HepG2 (cell line): ENCODE measurements around the gene ARL6. TPM values are rescaled to one million over a fixed set of nuclear protein-coding genes. Genes with fewer than 3 reads are reported as not detected.

ENCODE experiments used
- ATAC-seq: fragments of 200-7000 bp; cut with Tn5 transposase; 3 replicates; pipeline ENCODE4 v1.9.1; 2020; ENCODE audit warnings: mild to moderate bottlenecking, moderate library complexity
- BruUV-seq: library from RNA; stranded (reverse); fragments of 400-500 nt; replicated peaks from 2 replicates; lab custom pipeline; 2021; lab: Mats Ljungman, UMichigan
- CTCF ChIA-PET: fragments of 300-600 bp; formaldehyde crosslinking; extraction: SDS; loops from one replicate; lab custom pipeline; 2021; ENCODE audit warnings: low total read pairs, inconsistent platforms, low intra/inter-chr PET ratio; lab: Yijun Ruan, JAX
- POLR2A ChIA-PET: fragments of 350-600 bp; sonication (Branson Sonifier 250); formaldehyde crosslinking; loops from one replicate; lab custom pipeline; 2020; ENCODE audit warnings: antibody characterized with exemption, inconsistent platforms; lab: Yijun Ruan, JAX
- DNase-seq: peaks from one replicate; pipeline ENCODE4 v3.0.0-alpha.2; 2015; ENCODE audit warnings: low spot score
- FAIRE-seq: peaks from 3 replicates; lab custom pipeline; 2011; peaks lifted over from hg19 to GRCh38; lab: Jason Lieb, UNC
- H2AFZ ChIP-seq: one replicate; pipeline ENCODE4 v1.6.1; 2011; ENCODE audit warnings: low read length, inconsistent platforms
- H3K27ac ChIP-seq: fragments of 300-600 bp; 3 replicates; pipeline ENCODE4 v1.8.0; 2011; ENCODE audit warnings: mixed run types, mild to moderate bottlenecking, mixed read lengths, low read length, inconsistent platforms; ENCODE audit not compliant: insufficient read depth; ENCODE audit errors: extremely low read length
- H3K27me3 ChIP-seq, 2 experiments: fragments of 200-600 bp in 1 of 2; 2 replicates in 1 of 2; 3 replicates in 1 of 2; pipeline versions ENCODE4 v1.6.0 to v1.8.0; 2011; ENCODE audit warnings: low read length in 2 of 2, mild to moderate bottlenecking in 2 of 2, moderate library complexity in 2 of 2, inconsistent platforms in 1 of 2; ENCODE audit not compliant: insufficient read depth in 2 of 2, control insufficient read depth in 1 of 2
- H3K36me3 ChIP-seq, 2 experiments: fragments of 200-600 bp in 1 of 2; replicated peaks in 1 of 2; 2 replicates in 1 of 2; 3 replicates in 1 of 2; pipeline versions ENCODE4 v1.5.1 to v1.8.0; 2011; ENCODE audit warnings: low read length in 2 of 2, inconsistent platforms in 1 of 2; ENCODE audit not compliant: insufficient read depth in 2 of 2, control insufficient read depth in 1 of 2
- H3K4me1 ChIP-seq: 2 replicates; pipeline ENCODE4 v1.5.1; 2012; ENCODE audit warnings: low read length, inconsistent platforms; ENCODE audit not compliant: insufficient read depth
- H3K4me2 ChIP-seq: 2 replicates; pipeline ENCODE4 v1.6.0; 2011; ENCODE audit warnings: low read depth, low read length, inconsistent platforms
- H3K4me3 ChIP-seq, 3 experiments: fragments of 200-600 bp in 1 of 3; sonication (generic), shearing (Covaris generic) in 1 of 3; replicated peaks in 1 of 3; 2 replicates each; pipeline ENCODE4 v1.5.1; 2011 to 2016; ENCODE audit warnings: low read length in 3 of 3, inconsistent platforms in 2 of 3, low read depth in 2 of 3, mild to moderate bottlenecking in 2 of 3, control low read depth in 1 of 3, mixed read lengths in 1 of 3; ENCODE audit not compliant: insufficient read depth in 1 of 3
- H3K79me2 ChIP-seq: one replicate; pipeline ENCODE4 v1.6.1; 2011; ENCODE audit warnings: low read length, inconsistent platforms; ENCODE audit not compliant: insufficient read depth
- H3K9ac ChIP-seq: 2 replicates; pipeline ENCODE4 v1.6.0; 2011; ENCODE audit warnings: mild to moderate bottlenecking, low read depth, low read length, inconsistent platforms; ENCODE audit not compliant: insufficient read depth
- H3K9me3 ChIP-seq: 2 replicates; pipeline ENCODE4 v1.5.1; 2012; ENCODE audit warnings: mild to moderate bottlenecking, low read length
- H4K20me1 ChIP-seq: 2 replicates; pipeline ENCODE4 v1.6.0; 2011; ENCODE audit warnings: inconsistent platforms, mild to moderate bottlenecking, low read length, moderate library complexity; ENCODE audit not compliant: insufficient read depth
- CENPX ChIP-seq: sonication (generic); formaldehyde crosslinking; IDR thresholded peaks from 2 replicates; pipeline ENCODE4 v1.9.0; 2021; ENCODE audit warnings: mild to moderate bottlenecking, missing genetic modification reagents, moderate library complexity
- ELF4 ChIP-seq: sonication (generic); formaldehyde crosslinking; IDR thresholded peaks from 2 replicates; pipeline ENCODE4 v1.5.0; 2020; ENCODE audit warnings: missing genetic modification reagents, mild to moderate bottlenecking, moderate library complexity, borderline replicate concordance
- FIP1L1 ChIP-seq: fragments of 200-400 bp; formaldehyde crosslinking; IDR thresholded peaks from 2 replicates; pipeline ENCODE4 v1.6.1; 2018; ENCODE audit warnings: low read depth, mild to moderate bottlenecking, low read length, moderate library complexity, borderline replicate concordance; ENCODE audit not compliant: insufficient read depth
- FOXJ3 ChIP-seq: sonication (generic); formaldehyde crosslinking; IDR thresholded peaks from 2 replicates; pipeline ENCODE4 v1.4.0; 2020; ENCODE audit warnings: missing genetic modification reagents, mild to moderate bottlenecking, borderline replicate concordance
- FOXP1 ChIP-seq, 2 experiments: fragments of 450-650 bp in 1 of 2; IDR thresholded peaks; 2 replicates each; pipeline ENCODE4 v1.6.1; 2017 to 2018; ENCODE audit warnings: antibody characterized with exemption in 1 of 2
- KLF11 ChIP-seq: IDR thresholded peaks from 2 replicates; pipeline ENCODE4 v1.6.1; 2016; ENCODE audit warnings: missing compliant biosample characterization
- MATR3 ChIP-seq: sonication (generic); formaldehyde crosslinking; IDR thresholded peaks from 2 replicates; pipeline ENCODE4 v1.4.0; 2020; ENCODE audit warnings: missing genetic modification reagents
- SMAD9 ChIP-seq: sonication (generic); formaldehyde crosslinking; IDR thresholded peaks from 2 replicates; pipeline ENCODE4 v1.5.1; 2020; ENCODE audit warnings: mild to moderate bottlenecking, missing genetic modification reagents
- SMARCE1 ChIP-seq: fragments of 450-650 bp; IDR thresholded peaks from 2 replicates; pipeline ENCODE4 v1.6.1; 2017; ENCODE audit warnings: borderline replicate concordance
- SP140L ChIP-seq: sonication (generic); formaldehyde crosslinking; IDR thresholded peaks from 2 replicates; pipeline ENCODE4 v1.4.0; 2020; ENCODE audit warnings: missing genetic modification reagents, borderline replicate concordance
- ZBTB4 ChIP-seq: sonication (generic); formaldehyde crosslinking; IDR thresholded peaks from 2 replicates; pipeline ENCODE4 v1.4.0; 2020; ENCODE audit warnings: missing genetic modification reagents, mild to moderate bottlenecking, borderline replicate concordance
- ZNF510 ChIP-seq: sonication (generic); formaldehyde crosslinking; IDR thresholded peaks from 2 replicates; pipeline ENCODE4 v1.4.0; 2020; ENCODE audit warnings: low read depth, mild to moderate bottlenecking, missing genetic modification reagents
- ZNF564 ChIP-seq: sonication (generic); formaldehyde crosslinking; IDR thresholded peaks from 2 replicates; pipeline ENCODE4 v1.8.1; 2023; ENCODE audit warnings: mild to moderate bottlenecking, missing genetic modification reagents
- ZNF674 ChIP-seq: sonication (generic); formaldehyde crosslinking; IDR thresholded peaks from 2 replicates; pipeline ENCODE4 v1.5.0; 2020; ENCODE audit warnings: low read depth, mild to moderate bottlenecking, missing genetic modification reagents
- ZSCAN22 ChIP-seq: sonication (generic); formaldehyde crosslinking; IDR thresholded peaks from 2 replicates; pipeline ENCODE4 v1.4.0; 2020; ENCODE audit warnings: mild to moderate bottlenecking, missing genetic modification reagents
- WGBS: methylation state at CpG from one replicate; pipeline ENCODE4 v1.1.6; 2017; ENCODE audit warnings: low lambda C conversion rate; 5-methylcytosine and 5-hydroxymethylcytosine counted together
- in situ Hi-C: cut with HindIII; loops from 2 replicates; pipeline ENCODE4 v1.10.0; 2017; ENCODE audit warnings: low pct_unique_long_range_greater_than_20kb; ENCODE audit not compliant: extremely low pct_ligation_motif_present
- intact Hi-C: fragments of 100-400 bp; cut with micrococcal nuclease; formaldehyde crosslinking; loops from one replicate; pipeline ENCODE4 v1.10.0; 2022; ENCODE audit not compliant: unreplicated experiment
- polyA plus RNA-seq, 8 experiments: library from polyadenylated mRNA; depleted of rRNA in 3 of 8; stranded (reverse) in 7 of 8; unstranded in 1 of 8; fragments of >200 nt; fragmentation: Illumina TruSeq in 4 of 8; extraction: Trizol in 4 of 8; gene quantifications; 2 replicates each; pipeline versions ENCODE4 v1.2.1 to v1.2.3, GENCODE V29; 2011 to 2016; ENCODE audit warnings: low read depth in 4 of 8, missing spikeins in 1 of 8, mixed read lengths in 1 of 8; ENCODE audit not compliant: insufficient read depth in 1 of 8
- total RNA-seq, 5 experiments: library from RNA; depleted of rRNA; stranded (reverse); fragments of >200 nt; fragmentation: Illumina TruSeq; extraction: Trizol; gene quantifications; 2 replicates each; pipeline ENCODE4 v1.2.3, GENCODE V29; 2016; ENCODE audit warnings: low read depth in 1 of 5

The ARL6 gene
- total and polyA plus RNA-seq, 2 of the 13 experiments (the other 11 are each of a cell fraction or from before 2014, with no cell fraction given), result 1.3 to 3.7 TPM

- POLR2A ChIA-PET, result no interaction called here
- H3K36me3 ChIP-seq, result no peaks in the 10 kb centered on the region
- no peak overlapping the region for H3K27ac ChIP-seq
- no peaks in the 10 kb centered on the region for H3K27me3 ChIP-seq
- no peak overlapping the region for H3K4me3 ChIP-seq
- in situ Hi-C loops, result no loop called here
- no peaks in the 10 kb centered on the region for H4K20me1 ChIP-seq
- ATAC-seq (no peak), FAIRE-seq (no peak)
- 3% methylated on average over 3 of the region's 3 CpGs for WGBS
- no peaks in the 10 kb centered on the region for H3K79me2 ChIP-seq
- no peak overlapping the region for H2AFZ ChIP-seq
- H3K4me2 ChIP-seq, result no peak overlapping the region
- CTCF ChIA-PET, result no interaction called here
- no peaks in the 10 kb centered on the region for H3K9me3 ChIP-seq
- no peak overlapping the region for H3K9ac ChIP-seq
- intact Hi-C loops, result no loop called here
- no peaks in the 10 kb centered on the region for H3K4me1 ChIP-seq
- no peak for TF ChIP-seq MATR3 (CRISPR knock-in tag)
- TF ChIP-seq CENPX (CRISPR knock-in tag), result no peak
- TF ChIP-seq FOXP1 (IDR thresholded peaks at IDR 0.05), result no peak
- no peak for TF ChIP-seq FOXP1 (CRISPR knock-in tag; IDR thresholded peaks at IDR 0.05)
- no peak for TF ChIP-seq ZSCAN22 (CRISPR knock-in tag)
- no peak for TF ChIP-seq ZNF674 (CRISPR knock-in tag)
- TF ChIP-seq ZNF510 (CRISPR knock-in tag), result no peak
- TF ChIP-seq ZBTB4 (CRISPR knock-in tag), result no peak
- no peak for TF ChIP-seq SMAD9 (CRISPR knock-in tag)
- no peak for TF ChIP-seq KLF11 (CRISPR knock-in tag)
- no peak for TF ChIP-seq FIP1L1
- no peak for TF ChIP-seq ELF4
- TF ChIP-seq ZNF564, result no peak
- no peak for TF ChIP-seq SP140L (CRISPR knock-in tag)
- no peak for TF ChIP-seq FOXJ3 (CRISPR knock-in tag)
- no peak for TF ChIP-seq SMARCE1
- TF ChIP-seq, all 625 proteins: peak for 0
- no TSS peak for BruUV-seq
- no peak for DNase-seq
Measured at GRCh38 chr3:97742036-97742435, 22.5 kb upstream of the ARL6 start.
